K562 (cell line): ENCODE data around the gene SCN4A. TPM values are rescaled to one million over a fixed set of nuclear protein-coding genes. Genes with fewer than 3 reads are reported as not detected.

Experiments
- BHLHE40 ChIP-seq: IDR thresholded peaks from 2 replicates; pipeline ENCODE4 v1.6.1; 2011; ENCODE audit warnings: low read length, improper control_type of control experiment
- HDAC2 ChIP-seq: fragments of 450-650 bp; IDR thresholded peaks from 2 replicates; pipeline ENCODE4 v1.6.1; 2016; ENCODE audit warnings: mild to moderate bottlenecking
- MGA ChIP-seq: fragments of 450-650 bp; IDR thresholded peaks from 2 replicates; pipeline ENCODE4 v1.6.1; 2016; ENCODE audit warnings: mild to moderate bottlenecking, moderate library complexity
- NCOA4 ChIP-seq: fragments of 450-650 bp; IDR thresholded peaks from 2 replicates; pipeline ENCODE4 v1.6.1; 2018; ENCODE audit warnings: mild to moderate bottlenecking; ENCODE audit not compliant: partially characterized antibody
- NR3C1 ChIP-seq: sonication (generic); formaldehyde crosslinking; IDR thresholded peaks from 2 replicates; pipeline ENCODE4 v1.8.1; 2022; ENCODE audit warnings: missing genetic modification reagents
- PHTF2 ChIP-seq: fragments of 250-450 bp; sonication (Bioruptor Pico); IDR thresholded peaks from 2 replicates; pipeline ENCODE4 v1.5.0; 2021; ENCODE audit warnings: mild to moderate bottlenecking
- POLR3A ChIP-seq: IDR thresholded peaks from 2 replicates; pipeline ENCODE4 v1.6.1; 2011; ENCODE audit warnings: borderline replicate concordance, mild to moderate bottlenecking, moderate library complexity; ENCODE audit not compliant: insufficient read length, insufficient read depth; ENCODE audit errors: extremely low read depth
- RUNX1 ChIP-seq: sonication (generic); IDR thresholded peaks from 2 replicates; pipeline ENCODE4 v1.6.1; 2016; ENCODE audit warnings: antibody characterized with exemption, low read depth
- SNIP1 ChIP-seq: fragments of 450-650 bp; IDR thresholded peaks from 2 replicates; pipeline ENCODE4 v1.7.1; 2017; ENCODE audit warnings: low read depth, mild to moderate bottlenecking
- VEZF1 ChIP-seq: fragments of 200-800 bp; sonication (Bioruptor generic); IDR thresholded peaks from 2 replicates; pipeline ENCODE4 v1.6.1; 2017; ENCODE audit warnings: missing genetic modification characterization, missing compliant biosample characterization
- ZFX ChIP-seq: sonication (generic); formaldehyde crosslinking; IDR thresholded peaks from 2 replicates; pipeline ENCODE4 v1.8.0; 2022; ENCODE audit warnings: mild to moderate bottlenecking, missing genetic modification reagents, moderate library complexity
- ZNF655 ChIP-seq: fragments of 250-450 bp; sonication (Bioruptor Pico); IDR thresholded peaks from 2 replicates; pipeline ENCODE4 v1.5.0; 2021
- ZNF707 ChIP-seq: fragments of 250-450 bp; sonication (Bioruptor Pico); conservative IDR thresholded peaks from 2 replicates; pipeline ENCODE4 v1.8.0; 2022; ENCODE audit warnings: inconsistent platforms, mild to moderate bottlenecking, moderate library complexity
- polyA plus RNA-seq, 8 experiments: library from polyadenylated mRNA; depleted of rRNA in 4 of 8; stranded (reverse) in 5 of 8; unstranded in 3 of 8; fragments of >200 nt; fragmentation: Nextera tagmentation in 2 of 8; fragmentation: Illumina TruSeq in 1 of 8; extraction: Ambion mirVana in 2 of 8; extraction: Trizol in 1 of 8; gene quantifications; 2 replicates each; pipeline versions ENCODE4 v1.2.1 to v1.2.3, GENCODE V29; 2011 to 2014; ENCODE audit warnings: inconsistent platforms in 1 of 8, missing spikeins in 1 of 8
- total RNA-seq, 7 experiments: library from RNA; depleted of rRNA in 6 of 7; stranded (reverse); fragments of >200 nt in 6 of 7; fragmentation: Illumina TruSeq in 2 of 7; extraction: Trizol in 2 of 7; gene quantifications; 2 replicates each; pipeline versions ENCODE4 v1.2.1 to v1.2.3, GENCODE V29; 2011 to 2021; ENCODE audit warnings: low replicate concordance in 1 of 7

The SCN4A gene
- total and polyA plus RNA-seq, 9 of the 15 experiments (the other 6 are each of a cell fraction or from before 2014, with no cell fraction given): 0.29 to 2.6 (median 1.4) TPM

- TF ChIP-seq MGA (no peak), NCOA4 (no peak), POLR3A (no peak), VEZF1 (no peak), HDAC2 (no peak), ZNF655 (no peak), SNIP1 (no peak), BHLHE40 (no peak), NR3C1 (CRISPR knock-in tag) (no peak), ZFX (CRISPR knock-in tag) (no peak), ZNF707 (CRISPR knock-in tag) (no peak), PHTF2 (CRISPR knock-in tag) (no peak), RUNX1 (no peak)
- TF ChIP-seq, all 486 proteins: peak for 0
These were observed 14.1 kb upstream of the SCN4A start (continued) for GRCh38 chr17:63986821-63987220.
